ENCODE measurements around the gene PTOV1.

Gene PTOV1

DNA sequence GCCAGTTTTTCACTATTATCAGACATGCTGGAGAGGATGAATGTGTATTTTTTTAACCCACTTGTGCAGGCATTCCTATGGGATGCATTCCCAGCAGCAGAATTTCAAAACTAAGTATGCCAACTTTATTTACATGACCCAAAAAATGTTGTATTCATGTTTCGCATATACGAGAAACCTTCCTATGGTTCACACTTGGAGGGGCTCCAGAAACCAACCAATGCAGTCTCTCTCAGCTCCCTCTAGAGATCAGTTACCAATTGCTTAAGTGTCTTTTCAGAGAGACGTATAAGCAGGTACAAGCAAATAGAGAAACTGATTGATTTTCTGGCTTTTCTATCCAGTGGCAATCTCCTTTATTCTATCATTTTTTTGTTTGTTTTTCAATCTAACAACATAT, 5.5 kb upstream of the PTOV1 start:
- no peak for DNase-seq

DNA sequence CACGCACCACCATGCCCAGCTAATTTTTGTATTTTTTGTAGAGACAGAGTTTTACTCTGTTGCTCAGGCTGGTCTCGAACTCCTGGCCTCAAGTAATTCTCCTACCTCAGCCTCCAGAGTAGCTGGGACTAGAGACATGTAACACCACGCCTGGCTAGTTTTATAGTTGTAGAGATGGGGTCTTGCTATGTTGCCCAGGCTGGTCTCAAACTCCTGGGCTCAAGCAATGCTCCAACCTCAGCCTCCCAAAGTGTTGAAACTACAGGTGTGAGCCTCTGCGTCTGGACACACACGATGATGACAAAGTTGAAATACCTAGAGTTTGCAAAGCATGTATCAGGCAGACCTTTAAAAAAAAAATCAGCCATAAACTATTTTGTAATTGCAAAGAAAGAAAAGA, 4.6 kb upstream of the PTOV1 start:
- no peak for DNase-seq

DNA sequence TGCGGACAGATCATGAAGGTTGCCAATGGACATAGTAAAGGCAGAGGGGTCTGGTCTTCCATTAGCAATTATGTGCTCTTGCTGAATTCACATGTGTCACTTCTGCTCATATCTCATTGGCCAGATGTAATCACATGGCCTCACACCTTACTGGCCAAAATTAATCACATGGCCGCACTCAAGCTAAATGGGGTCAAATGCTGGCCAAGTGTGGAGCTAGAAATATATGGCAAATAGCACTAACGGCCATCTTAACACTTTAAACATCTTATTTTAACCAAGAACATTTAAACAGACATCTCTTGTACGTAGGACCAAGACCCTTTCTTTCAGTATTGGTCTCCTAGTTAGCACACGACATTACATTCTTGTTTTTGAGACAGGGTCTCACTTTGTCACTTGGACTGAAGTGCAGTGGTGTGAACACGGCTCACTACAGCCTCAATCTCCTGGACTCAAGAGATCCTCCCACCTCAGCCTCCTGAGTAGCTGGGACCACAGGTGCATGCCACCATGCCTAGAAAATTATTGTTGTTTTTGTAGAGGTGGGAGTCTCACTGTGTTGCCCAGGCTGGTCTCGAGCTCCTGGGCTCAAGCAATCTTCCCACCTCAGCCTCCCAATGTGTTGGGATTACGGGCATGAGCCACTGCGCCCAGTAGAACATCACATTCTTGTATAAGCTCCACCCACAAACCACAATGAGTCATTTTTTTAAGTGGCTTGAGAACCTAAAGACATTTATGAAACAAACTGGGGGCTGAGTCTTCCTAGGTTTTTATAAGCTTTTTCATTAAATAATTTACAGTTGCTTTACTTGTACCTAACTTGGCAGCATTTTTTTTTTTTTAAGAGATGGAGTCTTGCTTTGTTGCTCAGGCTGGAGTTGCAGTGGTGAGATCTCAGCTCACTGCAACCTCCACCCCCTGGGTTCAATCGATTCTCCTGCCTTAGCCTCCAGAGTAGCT, 2.9 kb upstream of the PTOV1 start:
- peak; percentile 75 to 79 for DNase-seq

DNA sequence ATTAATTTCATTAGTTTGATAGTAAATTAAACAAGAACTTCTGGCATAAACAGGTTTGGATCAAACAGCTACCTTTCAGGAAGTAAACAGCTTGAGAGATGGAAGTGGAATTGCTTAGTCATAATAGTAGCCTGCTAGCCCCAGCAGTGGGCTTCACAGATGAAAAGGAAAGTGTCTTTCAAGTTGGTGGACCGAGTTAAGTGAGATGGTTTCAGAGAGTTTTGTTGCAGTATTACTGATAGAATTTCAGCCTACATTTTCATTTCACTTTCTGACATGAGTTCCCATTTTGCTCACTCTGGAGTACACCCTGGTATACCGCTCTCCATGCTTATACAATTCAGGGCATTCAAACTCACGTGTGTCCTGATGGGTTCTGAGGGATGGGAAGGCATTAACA, 2.0 kb upstream of the PTOV1 start:
- no peak for DNase-seq

DNA sequence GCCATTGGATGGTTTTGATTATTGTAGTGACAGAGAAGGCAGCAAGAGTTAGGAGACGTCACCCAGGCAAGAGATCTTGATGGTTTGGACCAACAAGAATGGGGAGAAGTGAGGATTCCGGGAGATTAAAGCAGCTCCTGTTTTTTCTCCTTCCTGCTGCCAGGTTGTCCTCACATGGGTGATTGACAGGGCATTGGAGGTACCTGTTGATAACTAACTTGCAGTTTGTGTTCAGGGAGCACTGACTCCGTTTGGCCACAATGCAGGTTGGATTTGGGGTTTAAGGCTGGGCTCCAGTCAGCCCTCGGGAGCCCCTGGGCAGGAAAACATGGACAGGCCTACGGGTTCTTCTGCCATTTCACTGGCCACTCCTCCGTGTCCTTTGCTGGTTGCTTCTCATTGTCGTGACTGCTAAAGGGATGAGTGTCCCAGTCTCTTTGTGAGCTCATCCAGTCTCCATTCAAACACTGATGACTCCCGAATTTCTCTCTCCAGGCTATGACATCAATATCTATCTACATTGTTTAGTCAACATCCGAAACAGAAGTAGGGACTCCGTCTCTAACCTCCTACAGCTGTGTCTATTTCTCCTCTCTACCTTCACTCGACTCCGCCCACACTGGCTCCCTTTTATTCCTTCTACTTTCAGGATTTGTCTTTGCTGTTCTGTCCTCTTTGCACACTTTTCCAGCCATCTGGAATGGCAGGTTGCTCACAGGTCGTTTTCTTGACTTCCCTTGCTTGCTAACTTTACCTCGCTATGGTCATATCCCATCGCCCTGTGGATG, 1.3 kb upstream of the PTOV1 start:
- no peak for DNase-seq

DNA sequence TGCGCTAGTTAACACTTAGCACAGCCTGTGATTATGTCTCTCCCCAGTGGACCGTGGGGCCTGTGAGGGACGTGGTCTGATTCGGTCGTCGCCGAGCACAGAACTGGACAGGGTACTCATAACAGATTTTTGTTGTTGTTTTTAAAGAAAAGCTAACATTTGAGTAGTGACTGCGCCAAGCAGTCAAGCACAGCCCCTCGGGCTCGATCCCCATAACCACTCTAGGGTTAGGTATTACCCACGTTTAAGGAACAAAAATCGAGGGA, 805 bp upstream of the PTOV1 start:
- DNase-seq = no peak

DNA sequence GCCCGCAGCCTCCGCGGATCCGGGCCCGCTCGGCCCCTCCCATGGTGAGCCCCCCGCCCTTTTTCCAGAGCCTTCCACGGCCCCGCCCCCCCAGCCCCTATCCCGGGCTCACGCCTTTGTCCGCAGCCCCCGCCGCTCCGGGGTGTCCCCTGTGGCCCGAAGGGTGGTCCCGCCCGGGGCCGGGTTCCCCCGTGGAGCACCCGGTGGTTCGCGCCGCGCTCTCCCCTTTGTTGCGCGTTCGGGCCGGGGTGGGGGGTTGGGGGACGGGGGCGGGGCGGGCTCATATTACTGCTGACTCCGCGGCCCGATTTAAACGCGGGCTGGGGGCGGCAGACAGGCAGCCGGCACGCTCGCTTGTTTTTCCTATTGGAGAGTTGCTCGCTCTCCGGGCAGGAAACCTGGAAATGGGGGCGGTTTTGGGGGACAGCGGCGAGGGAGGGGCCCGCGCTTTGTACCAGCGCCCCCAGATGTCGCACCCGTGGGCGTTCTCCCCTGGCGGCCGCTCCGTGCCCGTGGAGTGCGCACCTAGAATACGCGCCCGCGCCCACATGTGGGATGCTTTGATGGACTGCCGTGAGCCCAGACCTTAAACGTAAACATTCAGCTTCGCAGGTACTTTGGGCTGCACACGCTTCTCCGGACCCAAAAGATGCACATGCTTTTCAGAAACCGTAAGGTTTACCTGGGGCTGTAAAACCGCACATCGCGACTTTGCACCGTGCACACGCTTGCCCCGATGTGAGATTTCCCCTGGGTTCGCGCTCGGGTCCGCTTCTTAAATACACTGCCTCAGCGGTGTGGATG, 699 bp downstream of the PTOV1 start:
- DNase-seq = no peak

DNA sequence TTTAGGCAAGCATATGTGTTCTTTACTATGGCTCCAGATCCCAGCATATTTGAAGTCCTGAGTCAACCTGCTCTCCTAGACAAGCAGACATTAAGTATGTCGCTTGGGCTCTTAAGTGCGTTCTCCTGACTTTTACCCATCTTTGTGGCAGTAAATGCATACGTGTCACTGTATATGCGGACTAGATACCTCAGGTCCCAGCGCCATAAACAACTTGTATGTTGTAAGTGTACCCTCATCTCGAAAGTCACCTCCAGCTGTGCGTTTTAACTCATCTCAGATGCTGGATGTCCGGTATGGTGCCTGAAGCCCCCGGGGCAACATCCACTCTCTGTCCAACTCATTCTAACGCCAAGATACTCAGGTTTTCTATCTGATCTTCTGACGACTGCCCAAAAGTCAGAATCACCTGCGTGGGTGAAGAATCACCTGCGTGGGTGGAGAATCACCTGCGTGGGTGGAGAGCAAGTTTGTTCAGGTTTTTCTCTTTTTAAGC, 1.7 kb downstream of the PTOV1 start:
- no peak for DNase-seq

DNA sequence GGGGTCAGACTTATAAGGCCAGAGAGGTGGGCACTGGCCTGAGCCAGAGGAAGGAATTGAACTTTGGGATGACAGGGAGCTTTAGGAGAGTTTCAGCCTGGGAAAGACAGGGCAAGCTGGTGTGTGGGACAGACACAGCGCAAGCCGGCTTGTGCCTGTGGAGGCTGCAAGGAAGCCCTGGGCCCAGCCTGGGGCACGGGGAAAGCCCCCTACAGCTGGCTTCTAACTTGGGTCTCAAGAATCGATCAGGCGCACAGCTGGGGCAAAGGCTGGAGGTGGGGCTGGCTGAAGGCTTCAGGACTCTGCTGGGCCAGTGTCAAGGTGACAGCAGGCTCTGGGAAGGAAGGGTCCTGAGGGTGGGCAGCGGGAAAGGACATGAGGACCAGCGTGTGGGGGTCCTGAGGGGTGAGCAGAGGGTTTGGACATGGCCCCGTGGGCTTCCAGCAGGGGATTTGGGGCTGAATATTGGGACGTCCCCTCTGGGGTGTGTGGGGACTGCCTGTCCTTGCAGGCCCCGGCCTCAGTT, 3.0 kb downstream of the PTOV1 start:
- no peak for DNase-seq

DNA sequence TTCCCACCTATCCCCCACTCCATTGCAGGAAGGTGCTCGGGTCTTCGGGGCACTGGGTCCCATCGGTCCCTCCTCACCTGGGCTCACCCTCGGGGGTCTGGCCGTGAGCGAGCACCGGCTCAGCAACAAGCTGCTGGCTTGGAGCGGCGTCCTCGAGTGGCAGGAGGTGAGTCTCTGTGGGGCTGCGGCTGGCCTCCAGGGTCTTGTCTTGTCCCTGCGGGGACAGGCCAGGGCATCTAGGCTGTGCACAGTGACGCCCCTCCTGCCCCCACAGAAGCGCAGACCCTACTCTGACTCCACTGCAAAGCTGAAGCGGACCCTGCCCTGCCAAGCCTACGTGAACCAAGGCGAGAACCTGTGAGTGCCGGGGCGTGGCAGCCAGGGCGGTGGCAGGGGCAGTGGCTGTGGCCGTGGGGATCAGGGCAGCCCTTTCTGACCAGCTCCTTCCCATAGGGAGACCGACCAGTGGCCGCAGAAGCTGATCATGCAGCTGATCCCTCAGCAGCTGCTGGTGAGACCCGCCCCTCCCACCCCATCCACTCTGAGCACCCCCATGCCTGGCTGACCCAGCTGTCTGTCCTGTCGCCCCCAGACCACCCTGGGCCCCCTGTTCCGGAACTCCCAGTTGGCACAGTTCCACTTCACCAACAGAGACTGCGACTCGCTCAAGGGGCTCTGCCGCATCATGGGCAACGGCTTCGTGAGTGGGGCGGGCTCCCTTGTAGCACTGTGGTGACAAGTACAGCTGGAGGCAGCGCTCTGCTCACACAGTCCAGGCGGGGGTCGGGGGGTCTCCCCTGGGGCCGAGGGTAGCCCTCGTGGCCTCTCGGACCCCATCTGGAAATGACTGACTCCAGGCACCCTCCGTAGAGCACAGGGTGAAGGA, 3.7 kb downstream of the PTOV1 start:
- no peak for DNase-seq

DNA sequence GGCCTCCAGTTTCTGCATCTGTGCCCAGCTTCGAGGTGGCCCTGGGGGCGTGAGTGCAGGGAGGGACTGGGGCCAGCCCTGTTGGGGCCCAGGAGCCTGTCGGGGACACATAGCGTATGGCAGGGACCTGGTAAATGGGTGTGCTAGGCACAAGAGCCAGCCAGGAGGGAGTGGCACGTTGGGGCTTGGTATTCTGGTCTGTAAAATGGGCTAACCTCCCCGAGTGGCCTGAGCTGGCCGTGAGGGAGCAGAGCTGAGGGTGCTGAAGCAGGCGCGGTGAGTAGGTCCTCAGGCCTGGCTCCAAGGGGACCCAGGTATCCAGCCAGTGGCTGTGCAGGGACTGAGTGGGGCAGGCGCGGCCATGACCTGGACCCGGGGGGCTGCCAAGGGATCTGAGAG, 4.3 kb downstream of the PTOV1 start:
- no peak for DNase-seq

DNA sequence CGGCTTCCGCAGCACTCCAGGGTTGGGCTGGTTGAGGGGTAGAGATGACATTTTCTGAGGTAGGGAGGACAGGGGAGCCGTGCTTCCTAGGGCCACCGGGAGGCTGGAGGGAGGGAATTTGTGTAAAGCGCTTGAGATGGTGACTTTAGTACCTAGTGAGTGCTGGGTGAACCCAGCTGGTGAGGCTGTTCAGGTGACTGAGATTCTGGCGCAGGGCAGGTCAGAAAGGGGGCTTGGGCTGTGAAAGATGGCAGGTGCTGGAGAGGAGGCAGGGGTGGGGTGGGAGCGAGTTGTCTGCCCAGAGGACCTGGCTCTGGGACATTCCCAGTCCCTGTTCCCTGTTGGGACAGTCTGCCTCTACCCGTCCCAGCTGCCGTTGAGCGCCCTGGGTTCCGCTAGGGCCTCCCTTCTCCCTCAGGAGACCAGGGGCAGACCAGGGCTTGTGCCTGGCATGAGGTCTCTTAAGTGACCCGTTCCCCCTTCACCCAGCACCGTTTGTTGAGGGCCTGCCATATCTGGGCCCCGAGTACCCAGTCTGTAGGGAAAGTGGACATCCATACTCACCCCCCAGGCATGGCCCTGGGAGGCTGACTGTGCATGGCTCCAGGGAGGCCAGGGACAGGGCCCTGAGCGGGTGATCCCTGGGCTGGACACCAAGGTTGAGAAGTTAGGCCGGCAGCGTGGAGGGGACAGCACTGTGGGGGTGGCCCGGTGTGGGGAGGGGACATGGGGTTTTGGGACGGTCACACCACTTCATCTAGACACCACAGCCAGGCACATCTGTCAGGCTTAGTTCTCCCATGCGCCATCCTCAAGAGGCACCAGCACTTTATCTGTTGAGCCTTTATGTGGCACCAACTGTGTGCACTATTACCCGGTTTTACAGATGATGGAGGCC, 5.0 kb downstream of the PTOV1 start:
- DNase-seq = no peak

DNA sequence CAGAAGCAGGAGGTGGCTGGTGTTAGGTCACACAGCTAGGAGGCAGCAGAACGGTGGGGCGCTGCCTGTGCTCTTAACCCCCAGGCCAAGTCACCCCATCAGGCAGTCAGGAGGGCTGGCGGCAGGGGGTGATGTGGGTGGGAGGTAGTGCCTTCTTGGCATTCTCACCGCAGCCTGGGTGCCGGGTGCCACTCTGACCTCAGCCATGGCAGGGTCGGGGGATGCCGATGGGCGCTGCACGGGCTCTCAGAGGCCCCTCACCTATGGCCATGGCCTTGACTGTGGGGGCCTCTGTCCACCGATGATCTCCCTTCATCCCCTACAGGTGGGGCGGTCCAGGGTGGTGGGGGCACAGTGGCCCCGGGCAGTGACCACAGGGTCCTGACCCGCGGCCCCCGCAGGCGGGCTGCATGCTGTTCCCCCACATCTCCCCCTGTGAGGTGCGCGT, 5.6 kb downstream of the PTOV1 start:
- DNase-seq = no peak

DNA sequence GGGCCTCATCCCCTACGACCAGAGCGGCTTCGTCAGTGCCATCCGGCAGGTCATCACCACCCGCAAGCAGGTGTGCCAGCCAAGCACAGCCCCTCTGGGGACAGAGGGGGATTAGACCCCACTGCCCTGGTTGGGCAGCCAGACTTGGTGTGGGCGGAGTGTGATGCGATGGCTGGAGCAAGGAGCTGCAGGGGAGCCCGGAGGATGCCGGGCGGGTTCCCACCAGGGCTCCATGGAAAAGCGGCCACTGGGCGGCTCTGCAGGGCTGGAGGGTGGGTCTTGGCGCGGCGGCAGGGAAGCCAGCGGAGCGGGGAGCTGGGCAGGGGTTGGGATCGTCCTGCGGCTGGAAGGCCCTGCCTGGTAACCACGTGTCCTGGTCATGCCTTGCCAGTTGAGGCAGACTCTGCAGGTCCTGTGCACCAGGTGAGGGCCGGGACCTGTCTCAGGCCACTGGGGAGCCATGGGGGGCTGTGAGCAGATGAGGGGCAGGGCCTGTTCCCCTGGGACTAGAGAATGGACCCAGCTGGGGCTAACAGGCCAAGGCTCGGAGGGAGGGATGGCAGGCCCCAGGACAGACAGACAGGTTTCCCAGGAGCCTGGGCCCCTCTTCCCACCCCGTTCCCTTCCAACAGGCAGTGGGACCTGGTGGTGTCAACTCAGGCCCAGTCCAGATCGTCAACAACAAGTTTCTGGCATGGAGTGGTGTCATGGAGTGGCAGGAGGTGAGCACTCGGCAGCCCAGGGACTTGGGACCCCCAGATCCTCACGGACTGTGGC, 6.3 kb downstream of the PTOV1 start:
- DNase-seq = no peak

DNA sequence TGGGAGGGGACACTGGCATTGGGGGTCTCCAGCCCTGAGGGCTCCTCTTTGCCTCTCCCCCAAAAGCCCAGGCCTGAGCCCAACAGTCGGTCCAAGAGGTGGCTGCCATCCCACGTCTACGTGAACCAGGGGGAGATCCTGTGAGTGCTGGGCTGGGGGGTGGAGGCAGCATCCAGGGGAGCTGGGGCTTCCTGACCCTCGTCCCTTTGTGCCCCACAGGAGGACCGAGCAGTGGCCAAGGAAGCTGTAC, 6.8 kb downstream of the PTOV1 start:
- no peak for DNase-seq

DNA sequence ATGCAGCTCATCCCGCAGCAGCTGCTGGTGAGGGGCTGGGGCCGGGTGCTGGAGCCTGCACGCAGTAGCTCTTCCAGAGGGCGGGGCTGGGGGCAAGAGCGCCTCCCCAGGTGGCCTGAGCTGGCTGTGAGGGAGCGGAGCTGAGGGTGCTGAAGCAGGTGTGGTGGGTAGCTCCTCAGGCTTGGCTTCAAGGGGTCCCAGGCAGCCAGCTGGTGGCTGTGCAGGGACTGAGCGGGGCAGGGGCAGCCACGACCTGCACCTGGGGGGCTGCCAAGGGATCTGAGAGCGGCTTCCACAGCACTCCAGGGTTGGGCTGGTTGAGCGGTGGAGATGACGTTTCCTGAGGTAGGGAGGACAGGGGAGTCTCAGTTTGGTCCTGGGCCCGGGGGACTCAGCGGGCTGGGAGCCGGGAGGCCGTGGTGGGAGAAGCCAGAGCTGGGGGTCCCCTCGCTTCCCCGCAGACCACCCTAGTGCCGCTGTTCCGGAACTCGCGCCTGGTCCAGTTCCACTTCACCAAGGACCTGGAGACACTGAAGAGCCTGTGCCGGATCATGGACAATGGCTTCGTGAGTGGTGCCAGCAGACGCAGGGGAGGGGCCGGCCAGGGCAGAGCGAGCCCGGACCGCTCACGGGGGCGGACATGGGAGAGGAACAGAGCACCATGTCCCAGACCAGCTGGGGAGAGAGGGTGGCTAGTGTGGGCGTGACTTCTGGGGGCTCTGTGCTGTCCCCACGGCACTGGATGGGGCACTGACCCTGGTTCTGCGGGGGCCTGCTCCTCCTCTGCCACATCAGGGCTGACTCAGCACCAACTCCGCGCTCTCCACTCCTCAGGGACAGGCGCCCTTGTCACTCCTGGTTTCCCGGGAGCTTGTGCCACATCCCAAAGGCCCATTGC, 7.4 kb downstream of the PTOV1 start:
- no peak for DNase-seq

DNA sequence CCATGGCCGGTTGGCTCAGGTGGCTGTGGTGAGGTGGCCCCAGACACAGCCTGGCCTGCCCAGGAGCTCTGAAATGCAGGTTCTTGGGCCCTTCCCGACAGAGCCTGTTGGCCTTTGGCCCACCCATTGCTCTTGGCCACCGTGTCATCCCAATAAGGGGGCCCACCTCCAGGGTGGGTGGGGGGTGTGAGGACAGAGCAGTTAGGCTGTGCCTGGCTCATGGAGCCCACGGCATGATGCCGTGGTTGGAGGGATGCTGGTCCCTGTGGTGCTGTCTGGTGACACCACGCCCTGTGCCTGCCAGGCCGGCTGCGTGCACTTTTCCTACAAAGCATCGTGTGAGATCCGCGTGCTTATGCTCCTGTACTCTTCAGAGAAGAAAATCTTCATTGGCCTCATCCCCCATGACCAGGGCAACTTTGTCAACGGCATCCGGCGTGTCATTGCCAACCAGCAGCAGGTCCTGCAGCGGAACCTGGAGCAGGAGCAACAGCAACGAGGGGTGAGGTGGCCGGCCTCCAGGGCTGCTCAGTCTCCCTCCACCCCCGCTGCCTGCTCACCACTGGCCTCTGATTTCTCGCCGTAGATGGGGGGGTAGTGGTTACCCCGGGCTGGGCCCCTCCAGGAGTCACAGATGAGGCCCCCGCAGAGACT, 8.8 kb downstream of the PTOV1 start:
- DNase-seq = no peak

DNA sequence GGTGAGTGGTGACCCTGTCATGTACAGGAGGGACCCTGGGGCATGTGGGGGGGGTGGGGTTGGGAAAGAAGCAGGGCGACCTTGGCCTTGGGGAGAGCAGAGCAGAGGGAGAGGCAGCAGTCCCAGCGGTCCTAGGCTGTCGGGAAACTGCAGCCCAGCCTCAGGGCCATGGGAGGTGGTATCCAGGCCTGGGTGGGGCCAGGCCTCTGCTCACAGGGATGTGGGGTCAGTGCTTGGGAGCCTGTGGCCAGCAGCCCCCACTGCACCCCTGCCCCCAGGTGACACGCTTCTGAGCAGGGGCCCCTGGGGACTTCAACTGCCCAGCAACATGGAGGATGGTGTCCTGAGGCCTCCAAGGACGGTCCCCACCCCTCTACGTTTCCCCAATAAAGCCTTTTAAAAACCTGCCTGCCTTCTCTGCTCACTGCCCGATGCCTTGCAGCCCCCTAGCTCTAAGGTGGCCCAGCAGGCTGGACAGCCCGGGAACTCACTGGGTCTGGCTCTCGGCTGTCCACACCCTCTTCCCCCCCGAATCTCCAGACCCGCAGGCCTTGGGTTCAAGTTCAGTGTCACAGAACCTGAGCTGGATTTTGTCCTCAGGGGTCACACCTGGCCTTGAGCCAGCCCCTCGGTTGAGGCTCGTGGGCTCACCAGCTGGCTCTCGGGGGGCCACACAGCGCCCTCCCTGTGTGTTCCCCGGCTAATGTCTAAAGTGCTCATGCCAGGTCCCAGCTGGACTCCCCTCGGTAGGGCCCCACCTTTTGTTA, 9.6 kb downstream of the PTOV1 start:
- no peak for DNase-seq
